HG03469 (cell line): ENCODE data around the gene ADAM21.
"Not testable (repeated sequence)": the region's sequence is repeated elsewhere in the genome, so short reads cannot be mapped to it uniquely, and the experiment has no call there.

Source experiments
- ATAC-seq: cut with Tn5 transposase; IDR thresholded peaks from one replicate; pipeline ENCODE4 v1.9.1; 2021; ENCODE audit warnings: mild to moderate bottlenecking, moderate library complexity, moderate number of reproducible peaks; ENCODE audit not compliant: unreplicated experiment

Gene ADAM21

GRCh38 chr14:70451874-70452273 is at the start of gene ADAM21:
Gene ADAM21 (plus strand): TSS chr14:70452174. CDS start chr14:70457500, 5,326 bp downstream.
- no peak for ATAC-seq

GRCh38 chr14:70403335-70403734 is 48.6 kb upstream of the ADAM21 start:
- ATAC-seq: not testable (repeated sequence)

GRCh38 chr14:70406216-70406615 is 45.8 kb upstream of the ADAM21 start:
- ATAC-seq: not testable (repeated sequence)

GRCh38 chr14:70407621-70408020 is 44.4 kb upstream of the ADAM21 start:
- no peak for ATAC-seq

- no peak for ATAC-seq
Observed at GRCh38 chr14:70415788-70416187, 36.2 kb upstream of the ADAM21 start.

- no peak for ATAC-seq
Observed at GRCh38 chr14:70416338-70416724, 35.6 kb upstream of the ADAM21 start.

GRCh38 chr14:70416725-70417349 is 35.1 kb upstream of the ADAM21 start, which contains the start of gene SYNJ2BP:
Gene SYNJ2BP (minus strand): TSS chr14:70417090. CDS start chr14:70416963, 127 bp downstream.
- ATAC-seq: no peak

- not testable (repeated sequence) for ATAC-seq
Observed at GRCh38 chr14:70419270-70419931, 32.6 kb upstream of the ADAM21 start.

GRCh38 chr14:70422538-70422937 is 29.4 kb upstream of the ADAM21 start:
- ATAC-seq: no peak

- ATAC-seq: no peak
Observed at GRCh38 chr14:70425354-70425753, 26.6 kb upstream of the ADAM21 start.

GRCh38 chr14:70426555-70426954 is 25.4 kb upstream of the ADAM21 start:
- not testable (repeated sequence) for ATAC-seq

- no peak for ATAC-seq
Observed at GRCh38 chr14:70436867-70437266, 15.1 kb upstream of the ADAM21 start.

- no peak for ATAC-seq
Observed at GRCh38 chr14:70441641-70442040, 10.3 kb upstream of the ADAM21 start.

GRCh38 chr14:70442750-70443149 is 9.2 kb upstream of the ADAM21 start:
- no peak for ATAC-seq

- no peak for ATAC-seq
Observed at GRCh38 chr14:70448633-70449340, 3.2 kb upstream of the ADAM21 start.

- ATAC-seq: no peak
Observed at GRCh38 chr14:70454731-70455130, 2.8 kb downstream of the ADAM21 start.

- ATAC-seq: no peak
Observed at GRCh38 chr14:70468731-70469130, 16.8 kb downstream of the ADAM21 start.

- ATAC-seq: not testable (repeated sequence)
Observed at GRCh38 chr14:70470863-70471563, 19.0 kb downstream of the ADAM21 start.

GRCh38 chr14:70472253-70473159 is 20.5 kb downstream of the ADAM21 start:
- no peak for ATAC-seq

- no peak for ATAC-seq
Observed at GRCh38 chr14:70473825-70474224, 21.9 kb downstream of the ADAM21 start.
